ENCODE data around the gene LAMP1. TPM values are rescaled to one million over a fixed set of nuclear protein-coding genes. Genes with fewer than 3 reads are reported as not detected.

Gene LAMP1
- total RNA-seq, 2 experiments from 2014 or later, result 72.2 to 80.7 TPM

- Mint-ChIP-seq H3K4me1 (ENCODE audit: low read depth) (no peaks in the 10 kb centered on the region), H3K27me3 (no peaks in the 10 kb centered on the region), H3K36me3 (ENCODE audit: low read depth) (peaks cover 72% of the 10 kb centered on the region), H3K27ac (no peak overlapping the region), H3K4me3 (no peak overlapping the region), H3K9me3 (no peaks in the 10 kb centered on the region)
- Histone ChIP-seq H3K4me3 (ENCODE audit: low read length) (no peak overlapping the region), H3K27me3 (ENCODE audit: control insufficient read depth in 1 of 2, insufficient read depth in 2 of 2, low read length in 2 of 2) (no peaks in the 10 kb centered on the region), H3K4me1 (ENCODE audit: insufficient read depth, low read length) (no peaks in the 10 kb centered on the region), H3K36me3 (ENCODE audit: insufficient read depth, low read length) (peaks cover 67% of the 10 kb centered on the region), H3K27ac (ENCODE audit: low read depth in 1 of 2, low read length in 2 of 2) (no peak overlapping the region), H3K9me3 (ENCODE audit: control insufficient read depth in 1 of 2, insufficient read depth in 1 of 2, low read length in 2 of 2) (no peaks in the 10 kb centered on the region)
- POLR2A ChIA-PET, result no interaction called here
- intact Hi-C loops (cut with DNase I, micrococcal nuclease), result no loop called here
- TF ChIP-seq CTCF (IDR thresholded peaks at IDR 0.05), result no peak
- DNase-seq (no peak), ATAC-seq (ENCODE audit: poor library complexity) (no peak)
- CTCF ChIA-PET, result no interaction called here
Measured at GRCh38 chr13:113317031-113317430, 20.0 kb downstream of the LAMP1 start.

GRCh38 chr13:113318956-113319355, 21.9 kb downstream of the LAMP1 start:
- Mint-ChIP-seq H3K4me1 (ENCODE audit: low read depth) (no peaks in the 10 kb centered on the region), H3K9me3 (no peaks in the 10 kb centered on the region), H3K27me3 (no peaks in the 10 kb centered on the region), H3K36me3 (ENCODE audit: low read depth) (peaks cover 76% of the 10 kb centered on the region), H3K27ac (no peak overlapping the region), H3K4me3 (no peak overlapping the region)
- Histone ChIP-seq H3K27ac (ENCODE audit: low read depth in 1 of 2, low read length in 2 of 2) (no peak overlapping the region), H3K4me3 (ENCODE audit: low read length) (no peak overlapping the region), H3K9me3 (ENCODE audit: control insufficient read depth in 1 of 2, insufficient read depth in 1 of 2, low read length in 2 of 2) (no peaks in the 10 kb centered on the region), H3K4me1 (ENCODE audit: insufficient read depth, low read length) (no peaks in the 10 kb centered on the region), H3K27me3 (ENCODE audit: control insufficient read depth in 1 of 2, insufficient read depth in 2 of 2, low read length in 2 of 2) (no peaks in the 10 kb centered on the region), H3K36me3 (ENCODE audit: insufficient read depth, low read length) (peaks cover 62% of the 10 kb centered on the region)
- ATAC-seq (ENCODE audit: poor library complexity) (no peak), DNase-seq (no peak)
- intact Hi-C loops (cut with DNase I, micrococcal nuclease), result no loop called here
- ChIA-PET CTCF (no interaction called here), POLR2A (no interaction called here)
- TF ChIP-seq CTCF (IDR thresholded peaks at IDR 0.05), result no peak

- H3K4me3 ChIP-seq (ENCODE audit: low read length), result no peak overlapping the region
- ChIA-PET CTCF (no interaction called here), POLR2A (no interaction called here)
- H3K27ac Mint-ChIP-seq, result no peak overlapping the region
- no peaks in the 10 kb centered on the region for H3K4me1 ChIP-seq (ENCODE audit: insufficient read depth, low read length)
- H3K36me3 Mint-ChIP-seq (ENCODE audit: low read depth), result peaks cover 81% of the 10 kb centered on the region
- H3K36me3 ChIP-seq (ENCODE audit: insufficient read depth, low read length), result peaks cover 62% of the 10 kb centered on the region
- no peaks in the 10 kb centered on the region for H3K4me1 Mint-ChIP-seq (ENCODE audit: low read depth)
- no peaks in the 10 kb centered on the region for H3K9me3 Mint-ChIP-seq
- TF ChIP-seq CTCF (IDR thresholded peaks at IDR 0.05), result no peak
- DNase-seq (no peak), ATAC-seq (ENCODE audit: poor library complexity) (no peak)
- no peak overlapping the region for H3K27ac ChIP-seq (ENCODE audit: low read depth in 1 of 2, low read length in 2 of 2)
- H3K27me3 Mint-ChIP-seq, result no peaks in the 10 kb centered on the region
- H3K9me3 ChIP-seq (ENCODE audit: control insufficient read depth in 1 of 2, insufficient read depth in 1 of 2, low read length in 2 of 2), result no peaks in the 10 kb centered on the region
- intact Hi-C loops (cut with DNase I, micrococcal nuclease), result no loop called here
- no peak overlapping the region for H3K4me3 Mint-ChIP-seq
- no peaks in the 10 kb centered on the region for H3K27me3 ChIP-seq (ENCODE audit: control insufficient read depth in 1 of 2, insufficient read depth in 2 of 2, low read length in 2 of 2)
Measured at GRCh38 chr13:113319371-113319770, 22.3 kb downstream of the LAMP1 start.
